Stimulated activated naive CD8-positive, alpha-beta T cell treated with anti-CD3 and anti-CD28 coated beads, Interleukin-15, Interleukin-2, amounts not matched to agents 100 U/mL and 50 U/mL, for 24 hours (primary cell): ENCODE data around the gene SH2D5.

Source experiments
- ATAC-seq: fragments of 150-1000 bp; cut with Tn5 transposase; one replicate; pipeline ENCODE4 v1.10.0; 2021
- DNase-seq: peaks from one replicate; pipeline ENCODE4 v3.0.0; 2021

SH2D5 gene

GRCh38 chr1:20732588-20733359 is at the start of gene SH2D5:
Gene SH2D5 (minus strand): TSS chr1:20732703. CDS start chr1:20728044, 4,659 bp downstream.
- peak; percentile 83 for ATAC-seq
- DNase-seq = peak; percentile 76

GRCh38 chr1:20775700-20776099 is 43.2 kb upstream of the SH2D5 start:
- no peak for ATAC-seq
- no peak for DNase-seq

GRCh38 chr1:20771780-20772179 is 39.3 kb upstream of the SH2D5 start:
- ATAC-seq = no peak

GRCh38 chr1:20770314-20771087 is 38.0 kb upstream of the SH2D5 start:
- no peak for DNase-seq
- ATAC-seq = no peak

More at GRCh38 chr1:20771780-20772179, 39.3 kb upstream of the SH2D5 start:
- no peak for DNase-seq

- no peak for ATAC-seq
- no peak for DNase-seq
Observed at GRCh38 chr1:20767271-20767670, 34.8 kb upstream of the SH2D5 start.

- ATAC-seq (no peak), DNase-seq (no peak)
Observed at GRCh38 chr1:20763417-20763816, 30.9 kb upstream of the SH2D5 start.

- DNase-seq = no peak
- ATAC-seq = no peak
Observed at GRCh38 chr1:20760322-20760721, 27.8 kb upstream of the SH2D5 start.

GRCh38 chr1:20753589-20753988 is 21.1 kb upstream of the SH2D5 start:
- ATAC-seq = no peak
- no peak for DNase-seq

- ATAC-seq = no peak
Observed at GRCh38 chr1:20751462-20751990, 19.0 kb upstream of the SH2D5 start.

GRCh38 chr1:20742671-20743070 is 10.2 kb upstream of the SH2D5 start:
- ATAC-seq = no peak
- no peak for DNase-seq

More at GRCh38 chr1:20751462-20751990, 19.0 kb upstream of the SH2D5 start:
- DNase-seq = no peak

GRCh38 chr1:20740781-20741180 is 8.3 kb upstream of the SH2D5 start:
- no peak for DNase-seq
- no peak for ATAC-seq

GRCh38 chr1:20739225-20739624 is 6.7 kb upstream of the SH2D5 start:
- no peak for ATAC-seq
- no peak for DNase-seq

- DNase-seq (no peak), ATAC-seq (no peak)
Observed at GRCh38 chr1:20735581-20736111, 3.1 kb upstream of the SH2D5 start.

- DNase-seq (no peak), ATAC-seq (peak; percentile 17)
Observed at GRCh38 chr1:20733360-20733975, 965 bp upstream of the SH2D5 start.

GRCh38 chr1:20732071-20732587 is 374 bp downstream of the SH2D5 start:
- peak; percentile 74 for DNase-seq
- peak; percentile 65 for ATAC-seq

- no peak for ATAC-seq
- DNase-seq = peak; percentile 18
Observed at GRCh38 chr1:20731057-20731991, 1.2 kb downstream of the SH2D5 start.

- ATAC-seq (no peak), DNase-seq (no peak)
Observed at GRCh38 chr1:20730690-20731056, 1.8 kb downstream of the SH2D5 start.

GRCh38 chr1:20729990-20730689 is 2.4 kb downstream of the SH2D5 start:
- DNase-seq (no peak), ATAC-seq (no peak)

- ATAC-seq (no peak), DNase-seq (no peak)
Observed at GRCh38 chr1:20729155-20729931, 3.2 kb downstream of the SH2D5 start.
